Erythroblast (primary cell): ENCODE data around the gene DBH.

ENCODE experiments used
- GATA1 ChIP-seq: IDR thresholded peaks from 2 replicates; pipeline ENCODE4 v1.6.1; 2011; ENCODE audit warnings: low read depth, mild to moderate bottlenecking, control low read depth, low read length, moderate library complexity
- POLR2A ChIP-seq: IDR thresholded peaks from 2 replicates; pipeline ENCODE4 v1.6.1; 2011; ENCODE audit warnings: mild to moderate bottlenecking, low read length

DNA sequence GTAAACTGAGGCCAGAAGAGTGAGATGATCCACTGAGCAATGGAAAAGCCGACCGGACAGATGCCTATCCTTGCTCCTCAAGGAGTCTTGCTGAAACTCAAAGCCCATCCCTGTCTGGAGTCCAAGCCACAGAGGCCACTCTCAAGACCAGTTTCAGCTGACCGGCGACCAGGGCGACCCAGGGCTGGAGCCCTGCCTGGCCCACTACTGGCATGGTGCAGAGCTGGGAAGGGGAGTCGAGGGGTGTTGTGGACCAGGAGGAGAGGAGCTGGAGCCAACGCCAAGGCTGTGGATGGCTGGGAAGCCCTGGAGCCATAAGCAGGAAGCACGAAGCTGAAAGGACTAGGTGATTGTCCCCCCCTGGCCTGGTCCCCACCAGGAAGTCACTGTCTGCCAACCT is 49.1 kb upstream of the DBH start:
- TF ChIP-seq POLR2A (no peak), GATA1 (no peak)
